Liver (tissue), 9 donors: ENCODE measurements around the gene PDILT. TPM values are rescaled to one million over a fixed set of nuclear protein-coding genes. Genes with fewer than 3 reads are reported as not detected.

ENCODE experiments used
- DNase-seq: peaks from one replicate; pipeline ENCODE4 v3.0.0-alpha.2; 2017; ENCODE audit warnings: low spot score
- H3K27ac ChIP-seq, 2 donors: one replicate each; pipeline ENCODE4 v1.7.0; 2013; ENCODE audit warnings: inconsistent platforms in 2 of 2, low read length in 2 of 2, control low read depth in 1 of 2, low read depth in 1 of 2, mild to moderate bottlenecking in 1 of 2
- H3K27me3 ChIP-seq, 4 donors: one replicate each; pipeline versions ENCODE4 v1.6.1 to v1.7.0; 2013; ENCODE audit warnings: low read length in 3 of 4, inconsistent platforms in 1 of 4, mild to moderate bottlenecking in 1 of 4, moderate library complexity in 1 of 4; ENCODE audit not compliant: control insufficient read depth in 4 of 4, insufficient read depth in 4 of 4
- H3K36me3 ChIP-seq, 4 donors: one replicate each; pipeline versions ENCODE4 v1.6.1 to v1.7.0; 2013; ENCODE audit warnings: low read length in 3 of 4, mild to moderate bottlenecking in 3 of 4, low read depth in 1 of 4, moderate library complexity in 1 of 4; ENCODE audit not compliant: control insufficient read depth in 4 of 4, insufficient read depth in 3 of 4
- H3K4me1 ChIP-seq, 4 donors: one replicate each; pipeline versions ENCODE4 v1.6.1 to v1.7.0; 2013; ENCODE audit warnings: low read length in 3 of 4, mild to moderate bottlenecking in 3 of 4, moderate library complexity in 1 of 4; ENCODE audit not compliant: control insufficient read depth in 4 of 4, insufficient read depth in 4 of 4
- H3K4me3 ChIP-seq, 3 donors: one replicate each; pipeline versions ENCODE4 v1.6.1 to v1.7.0; 2013; ENCODE audit warnings: low read length in 3 of 3, control low read depth in 1 of 3, low read depth in 1 of 3, mild to moderate bottlenecking in 1 of 3
- H3K9ac ChIP-seq, 2 donors: one replicate each; pipeline ENCODE4 v1.7.0; 2013; ENCODE audit warnings: low read length in 2 of 2, mild to moderate bottlenecking in 2 of 2, moderate library complexity in 2 of 2, control low read depth in 1 of 2, low read depth in 1 of 2
- H3K9me3 ChIP-seq, 4 donors: one replicate each; pipeline versions ENCODE4 v1.6.1 to v1.7.0; 2013; ENCODE audit warnings: low read length in 3 of 4; ENCODE audit not compliant: control insufficient read depth in 4 of 4
- ATF3 ChIP-seq: IDR thresholded peaks from 2 replicates; pipeline ENCODE4 v1.6.1; 2016; ENCODE audit warnings: antibody characterized with exemption
- CTCF ChIP-seq: fragments of 150-350 bp; IDR thresholded peaks from 2 replicates; pipeline ENCODE4 v1.5.1; 2017; ENCODE audit warnings: improper control_type of control experiment, low read depth, low read length; ENCODE audit not compliant: missing input control
- EGR1 ChIP-seq, 2 donors: IDR thresholded peaks; 2 replicates each; pipeline ENCODE4 v1.6.1; 2016 to 2018; ENCODE audit warnings: antibody characterized with exemption in 2 of 2, low read depth in 2 of 2
- FOXA1 ChIP-seq: IDR thresholded peaks from 2 replicates; pipeline ENCODE4 v1.6.1; 2016; ENCODE audit warnings: antibody characterized with exemption
- FOXA2 ChIP-seq: IDR thresholded peaks from 2 replicates; pipeline ENCODE4 v1.6.1; 2016; ENCODE audit warnings: antibody characterized with exemption
- GABPA ChIP-seq, 2 donors: IDR thresholded peaks in 1 of 2; conservative IDR thresholded peaks in 1 of 2; 2 replicates each; pipeline ENCODE4 v1.6.1; 2016; ENCODE audit warnings: antibody characterized with exemption in 2 of 2, mild to moderate bottlenecking in 1 of 2, moderate library complexity in 1 of 2
- HNF4A ChIP-seq, 2 donors: conservative IDR thresholded peaks; 2 replicates each; pipeline ENCODE4 v1.6.1; 2016; ENCODE audit warnings: antibody characterized with exemption in 2 of 2, mild to moderate bottlenecking in 2 of 2
- HNF4G ChIP-seq: IDR thresholded peaks from 2 replicates; pipeline ENCODE4 v1.6.1; 2016; ENCODE audit warnings: antibody characterized with exemption
- JUND ChIP-seq, 2 donors: IDR thresholded peaks; 2 replicates each; pipeline ENCODE4 v1.6.1; 2016; ENCODE audit warnings: antibody characterized with exemption in 2 of 2
- MAX ChIP-seq: IDR thresholded peaks from 2 replicates; pipeline ENCODE4 v1.6.1; 2016; ENCODE audit warnings: antibody characterized with exemption
- NR2F2 ChIP-seq: IDR thresholded peaks from 2 replicates; pipeline ENCODE4 v1.6.1; 2016; ENCODE audit warnings: antibody characterized with exemption
- RAD21 ChIP-seq, 2 donors: IDR thresholded peaks; 2 replicates each; pipeline ENCODE4 v1.6.1; 2016; ENCODE audit warnings: antibody characterized with exemption in 2 of 2, mild to moderate bottlenecking in 2 of 2
- REST ChIP-seq: IDR thresholded peaks from 2 replicates; pipeline ENCODE4 v1.6.1; 2016; ENCODE audit warnings: antibody characterized with exemption, mild to moderate bottlenecking
- RXRA ChIP-seq, 2 donors: IDR thresholded peaks; 2 replicates each; pipeline ENCODE4 v1.6.1; 2017 to 2018; ENCODE audit warnings: antibody characterized with exemption in 2 of 2, mild to moderate bottlenecking in 1 of 2
- SP1 ChIP-seq: IDR thresholded peaks from 2 replicates; pipeline ENCODE4 v1.6.1; 2018; ENCODE audit warnings: antibody characterized with exemption, mild to moderate bottlenecking
- TAF1 ChIP-seq: conservative IDR thresholded peaks from 2 replicates; pipeline ENCODE4 v1.6.1; 2016; ENCODE audit warnings: antibody characterized with exemption, mild to moderate bottlenecking
- YY1 ChIP-seq: IDR thresholded peaks from 2 replicates; pipeline ENCODE4 v1.6.1; 2016; ENCODE audit warnings: antibody characterized with exemption, mild to moderate bottlenecking
- ZBTB33 ChIP-seq: IDR thresholded peaks from 2 replicates; pipeline ENCODE4 v1.6.1; 2016; ENCODE audit warnings: antibody characterized with exemption
- WGBS: extraction: QIAGEN DNeasy Blood & Tissue Kit; methylation state at CpG from one replicate; pipeline ENCODE4 v1.1.7; 2013; 5-methylcytosine and 5-hydroxymethylcytosine counted together
- polyA plus RNA-seq, 2 donors: library from polyadenylated mRNA; stranded (reverse) in 1 of 2; unstranded in 1 of 2; fragments of 200-250 nt in 1 of 2; fragments of >200 nt in 1 of 2; fragmentation: Nextera tagmentation in 1 of 2; extraction: Ambion mirVana in 1 of 2; gene quantifications; one replicate each; pipeline versions ENCODE4 v1.2.1 to v1.2.3, GENCODE V29; 2013 to 2015
- total RNA-seq, 2 donors: library from RNA; depleted of rRNA; stranded (reverse); fragments of >200 nt; gene quantifications; one replicate each; pipeline ENCODE4 v1.2.3, GENCODE V29; 2014
- donor health status: healthy.
- donor health status: healthy.
- donor health status: healthy.
- donor health status: healthy.
- donor health status: healthy.

The PDILT gene
- total and polyA plus RNA-seq, 4 donors, result not detected

GRCh38 chr16:20348365-20349185 lies 56.0 kb downstream of the PDILT start:
- no peaks in the 10 kb centered on the region for H3K36me3 ChIP-seq
- H3K4me1 ChIP-seq, result peaks cover 0 to 6% (median 2%) of the 10 kb centered on the region in 4 donors
- TF ChIP-seq RAD21 (IDR thresholded peaks at IDR 0.05) (peak; percentile 65 to 79), MAX (no peak), HNF4G (no peak), RXRA (IDR thresholded peaks at IDR 0.05) (no peak), CTCF (peak; percentile 38), EGR1 (IDR thresholded peaks at IDR 0.05; ENCODE audit: low read depth in 2 of 2) (no peak)
- DNase-seq, result no peak
- H3K9me3 ChIP-seq, result no peaks in the 10 kb centered on the region
- no peak overlapping the region for H3K27ac ChIP-seq
- no peaks in the 10 kb centered on the region for H3K27me3 ChIP-seq
- no peak overlapping the region for H3K9ac ChIP-seq
- 26% methylated on average over 77 of the region's 77 CpGs for WGBS
- peak overlapping the region in 1 of 3 donors; percentile 3 for H3K4me3 ChIP-seq

GRCh38 chr16:20347666-20348364 lies 56.7 kb downstream of the PDILT start:
- H3K27ac ChIP-seq, result no peak overlapping the region
- no peaks in the 10 kb centered on the region for H3K36me3 ChIP-seq

More at GRCh38 chr16:20347666-20348364, 56.7 kb downstream of the PDILT start:
- Histone ChIP-seq H3K4me1 (peaks cover 0 to 6% (median 2%) of the 10 kb centered on the region in 4 donors), H3K9me3 (no peaks in the 10 kb centered on the region), H3K27me3 (no peaks in the 10 kb centered on the region), H3K9ac (no peak overlapping the region), H3K4me3 (no peak overlapping the region)
- 64% methylated on average over 12 of the region's 12 CpGs for WGBS
- no peak for TF ChIP-seq ZBTB33
- TF ChIP-seq FOXA1, result no peak
- no peak for TF ChIP-seq ATF3
- TF ChIP-seq JUND (IDR thresholded peaks at IDR 0.05), result no peak
- TF ChIP-seq EGR1 (IDR thresholded peaks at IDR 0.05; ENCODE audit: low read depth in 2 of 2), result no peak
- no peak for TF ChIP-seq SP1
- TF ChIP-seq TAF1, result no peak
- no peak for TF ChIP-seq HNF4G
- TF ChIP-seq FOXA2, result no peak
- no peak for TF ChIP-seq CTCF
- TF ChIP-seq MAX, result no peak
- TF ChIP-seq YY1, result no peak
- TF ChIP-seq REST, result no peak
- no peak for TF ChIP-seq RXRA (IDR thresholded peaks at IDR 0.05)
- TF ChIP-seq GABPA (IDR thresholded peaks at IDR 0.05 in 1 of 2, conservative IDR thresholded peaks at IDR 0.05 in 1 of 2), result no peak
- no peak for TF ChIP-seq NR2F2
- TF ChIP-seq RAD21 (IDR thresholded peaks at IDR 0.05), result no peak
- no peak for TF ChIP-seq HNF4A (conservative IDR thresholded peaks at IDR 0.05)
- no peak for DNase-seq
